Forelimb muscle (tissue), 1 donor: Measurements from ENCODE around the gene TRAF3IP3. TPM values are rescaled to one million over a fixed set of nuclear protein-coding genes. Genes with fewer than 3 reads are reported as not detected.
"Not testable (repeated sequence)": the region's sequence is repeated elsewhere in the genome, so short reads cannot be mapped to it uniquely, and the experiment has no call there.

Source experiments
- DNase-seq: peaks from one replicate; pipeline ENCODE4 v3.0.0-alpha.2; 2013; ENCODE audit warnings: low read depth
- polyA plus RNA-seq: library from polyadenylated mRNA; unstranded; fragments of 120-200 nt; gene quantifications from one replicate; pipeline ENCODE4 v1.2.1, GENCODE V29; 2013; ENCODE audit not compliant: insufficient read length

The TRAF3IP3 gene
- polyA plus RNA-seq, 1 donor: 3.1 TPM

DNA sequence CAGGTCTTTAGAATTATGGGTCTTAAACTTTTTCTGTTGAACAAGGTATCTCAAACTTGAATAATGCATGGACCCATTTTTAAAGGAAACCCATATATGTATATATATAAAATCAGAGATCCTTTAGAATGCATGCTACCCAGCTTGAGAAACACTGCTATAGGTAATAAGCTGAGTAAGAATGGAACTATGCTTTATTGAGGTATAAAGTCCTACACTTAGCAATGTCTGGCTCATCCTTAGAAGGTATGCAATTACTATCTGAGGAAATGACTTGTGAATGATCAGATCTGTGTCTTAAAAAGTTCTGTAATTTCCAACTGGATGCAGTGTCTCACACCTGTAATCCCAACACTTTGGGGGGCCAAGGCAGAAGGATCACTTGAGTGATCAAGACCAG, 11.2 kb downstream of the TRAF3IP3 start:
- DNase-seq: no peak

DNA sequence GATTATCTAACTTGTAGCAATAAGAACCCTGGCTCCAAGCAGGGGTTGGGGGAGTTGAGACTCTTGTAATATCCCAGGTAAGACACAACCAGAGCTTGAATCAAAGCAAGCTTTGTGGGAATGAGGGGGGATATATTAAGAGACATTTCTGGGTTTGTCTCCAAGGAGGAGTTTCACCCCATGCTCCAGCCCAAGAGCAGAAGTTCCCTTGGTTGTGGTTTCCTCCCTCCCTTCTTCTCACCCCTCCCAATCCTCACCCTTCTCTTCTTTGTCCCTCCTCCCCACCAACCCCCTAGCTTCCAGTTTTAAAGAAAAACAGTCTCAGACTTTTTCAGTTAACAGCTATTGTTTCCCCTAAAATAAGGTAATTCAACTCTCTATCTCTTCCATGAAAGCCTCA, 11.9 kb downstream of the TRAF3IP3 start:
- DNase-seq: no peak

DNA sequence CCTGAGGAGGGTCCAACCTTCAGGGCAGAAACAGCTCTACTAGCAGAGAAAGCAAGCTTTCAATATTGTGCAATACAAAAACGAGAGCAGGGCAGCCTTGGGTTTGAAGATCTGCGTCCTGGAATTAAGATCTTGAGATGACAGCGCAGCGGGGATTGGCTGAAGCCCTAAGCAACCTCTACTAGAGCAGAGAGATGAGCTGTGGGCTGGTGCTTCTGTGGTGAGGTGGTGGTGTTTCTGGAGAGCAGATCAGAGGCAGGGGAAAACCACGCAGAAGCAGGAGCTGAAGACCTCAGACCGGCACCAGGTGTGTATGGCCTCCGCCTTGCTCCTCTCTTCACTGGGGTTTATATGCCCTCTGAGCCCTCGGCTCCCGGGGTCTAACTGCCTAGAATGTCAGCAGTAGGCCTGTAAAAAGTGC, 12.5 kb downstream of the TRAF3IP3 start:
- no peak for DNase-seq

DNA sequence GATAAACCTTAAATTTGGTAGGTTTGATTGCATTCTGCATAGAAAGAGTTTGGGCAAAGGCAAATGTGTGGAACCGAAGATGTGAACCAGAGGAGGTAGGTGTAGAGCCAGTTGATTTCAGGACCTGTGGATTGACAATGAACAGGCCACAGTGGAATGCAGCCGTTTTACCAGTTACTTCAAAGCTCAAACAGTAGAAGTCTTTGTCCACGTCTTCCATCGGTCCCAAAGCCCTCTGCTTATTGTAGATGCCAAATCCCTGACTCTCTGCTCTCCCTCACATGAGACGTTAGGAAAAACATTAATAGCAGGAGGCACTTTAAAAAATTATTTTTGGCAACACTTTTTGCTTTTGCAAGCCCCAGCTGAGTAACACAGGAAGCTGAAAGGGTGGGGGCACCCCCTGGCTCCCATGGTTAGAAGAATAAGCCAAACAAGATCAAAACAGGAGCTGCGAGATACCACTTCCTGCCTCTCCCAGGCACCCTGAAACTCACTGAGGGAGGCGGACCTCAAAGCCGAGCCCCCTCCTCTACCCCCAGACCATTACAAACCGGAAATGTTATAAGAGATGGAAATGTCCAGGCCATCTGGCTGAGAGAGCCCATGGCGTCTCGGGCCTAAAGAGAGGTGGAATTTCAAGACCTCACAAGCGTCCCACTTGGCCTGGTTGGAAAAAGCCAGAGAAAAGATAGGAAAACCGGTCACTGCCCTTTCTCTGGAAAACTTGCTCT, 13.5 kb downstream of the TRAF3IP3 start:
- no peak for DNase-seq

DNA sequence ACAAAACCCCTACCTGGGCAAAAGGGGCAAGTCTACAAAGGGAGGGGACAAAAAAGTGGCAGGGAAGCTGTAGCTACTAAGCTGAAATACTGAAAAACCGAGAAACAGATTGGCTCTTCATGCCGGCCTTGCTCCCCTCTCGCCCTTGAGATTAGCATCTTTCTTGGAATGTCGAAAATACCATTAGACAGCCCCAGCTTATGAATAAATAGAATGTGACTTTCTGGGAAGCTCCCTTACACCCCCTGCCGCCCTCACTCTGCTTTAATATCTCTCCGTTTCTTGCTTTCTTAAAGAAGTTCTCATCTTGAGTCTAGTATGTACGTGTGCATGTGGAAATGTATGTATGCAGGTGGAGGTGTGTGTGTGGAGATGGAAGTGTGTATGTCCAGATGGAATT, 14.1 kb downstream of the TRAF3IP3 start:
- no peak for DNase-seq

DNA sequence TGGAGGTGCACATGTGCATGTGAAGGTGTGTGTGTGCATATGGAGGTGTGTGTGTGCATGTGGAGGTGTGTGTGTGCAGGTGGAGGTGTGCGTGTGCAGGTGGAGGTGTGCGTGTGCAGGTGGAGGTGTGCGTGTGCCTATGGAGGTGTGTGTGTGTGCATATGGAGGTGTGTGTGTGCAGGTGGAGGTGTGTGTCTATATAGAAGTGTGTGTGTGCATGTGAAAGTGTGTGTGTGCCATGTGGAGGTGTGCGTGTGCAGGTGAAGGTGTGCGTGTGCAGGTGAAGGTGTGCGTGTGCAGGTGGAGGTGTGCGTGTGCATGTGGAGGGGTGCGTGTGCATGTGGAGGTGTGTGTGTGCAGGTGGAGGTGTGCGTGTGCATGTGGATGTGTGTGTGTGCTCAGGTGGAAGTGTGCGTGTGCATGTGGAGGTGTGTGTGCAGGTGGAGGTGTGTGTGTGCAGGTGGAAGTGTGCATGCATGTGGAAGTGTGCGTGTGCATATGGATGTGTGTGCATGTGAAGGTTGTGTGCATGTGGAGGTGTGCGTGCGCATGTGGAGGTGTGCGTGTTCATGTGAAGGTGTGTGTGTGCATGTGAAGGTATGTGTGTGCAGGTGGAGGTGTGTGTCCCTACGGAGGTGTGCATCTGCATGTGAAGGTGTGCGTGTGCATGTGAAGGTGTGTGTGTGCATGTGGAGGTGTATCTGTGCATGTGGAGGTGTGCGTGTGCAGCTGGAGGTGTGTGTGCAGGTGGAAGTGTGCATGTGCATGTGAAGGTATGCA, 15.0 kb downstream of the TRAF3IP3 start:
- no peak for DNase-seq

DNA sequence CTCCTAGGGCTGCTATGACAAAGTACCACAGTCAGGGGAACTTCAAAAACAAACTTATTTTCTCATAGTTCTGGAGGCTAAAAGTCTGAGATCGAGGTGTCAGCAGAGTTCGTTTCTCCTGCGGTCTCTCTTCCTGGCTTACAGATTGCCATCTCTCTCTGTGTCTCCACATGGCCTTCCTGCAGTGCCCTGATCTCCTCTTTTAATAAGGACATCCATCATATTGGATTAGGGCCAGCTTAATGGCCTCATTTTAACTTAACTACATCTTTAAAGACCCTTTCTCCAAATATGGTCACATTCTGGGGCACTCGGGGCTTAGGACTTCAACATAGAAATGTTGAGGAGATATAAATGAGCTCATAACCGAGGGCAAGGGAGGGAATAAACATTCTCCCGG, 16.3 kb downstream of the TRAF3IP3 start:
- DNase-seq: no peak

DNA sequence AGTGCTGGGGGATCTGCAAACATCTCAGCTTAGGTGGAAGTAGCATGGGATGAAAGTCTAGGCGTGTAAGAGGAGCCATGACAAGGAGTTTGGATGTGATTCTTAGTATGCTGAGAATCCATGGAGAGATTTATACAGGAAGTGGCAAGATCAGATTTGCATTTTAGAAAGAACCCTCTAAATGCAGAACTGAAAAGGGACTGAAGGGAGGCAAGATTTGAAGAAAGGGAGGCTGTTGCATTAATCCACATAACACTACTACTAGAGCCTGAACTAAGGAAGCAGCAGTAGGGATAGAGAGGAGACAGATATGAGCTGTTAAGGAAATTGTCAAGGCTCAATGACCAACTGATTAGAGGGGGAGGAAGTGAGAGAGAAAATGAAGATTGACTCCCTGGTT, 18.7 kb downstream of the TRAF3IP3 start:
- no peak for DNase-seq

DNA sequence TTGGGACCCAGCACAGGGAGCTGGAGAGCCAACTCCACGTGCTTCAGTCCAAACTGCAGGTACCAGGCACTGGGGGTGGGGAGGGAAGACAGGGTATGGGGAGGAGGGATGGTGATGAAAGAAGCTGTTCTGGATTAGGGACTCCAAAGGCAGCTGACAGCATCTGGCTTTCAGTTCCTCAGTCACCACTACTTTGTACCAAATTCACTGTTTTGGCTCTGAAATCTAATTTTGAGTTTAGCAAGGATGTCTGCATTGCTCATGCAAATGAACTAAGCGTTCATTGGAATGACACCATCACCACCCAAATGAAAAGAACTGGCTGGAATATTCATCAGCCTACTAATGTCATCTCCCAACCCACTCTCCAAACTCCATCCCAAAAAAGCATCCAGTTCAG, 19.8 kb downstream of the TRAF3IP3 start:
- no peak for DNase-seq

DNA sequence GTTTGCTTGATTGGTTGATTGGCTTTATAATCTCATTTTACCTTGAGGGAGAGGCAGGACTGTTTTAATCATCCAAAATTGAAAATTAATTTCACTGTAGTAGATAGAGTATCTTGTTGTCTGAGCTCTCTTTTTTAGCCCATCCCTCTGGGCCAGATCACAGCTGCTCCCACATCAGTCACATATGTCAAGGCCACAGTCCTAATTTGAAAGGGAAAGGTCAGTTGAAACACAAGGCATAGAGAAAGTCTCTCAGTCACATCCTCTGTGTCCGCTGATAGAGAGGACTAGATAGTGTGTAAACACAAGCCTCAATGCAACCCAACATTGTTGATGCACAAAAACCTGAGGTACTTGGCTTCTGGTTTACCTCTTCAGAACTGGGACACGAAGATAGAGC, 21.7 kb downstream of the TRAF3IP3 start:
- no peak for DNase-seq

DNA sequence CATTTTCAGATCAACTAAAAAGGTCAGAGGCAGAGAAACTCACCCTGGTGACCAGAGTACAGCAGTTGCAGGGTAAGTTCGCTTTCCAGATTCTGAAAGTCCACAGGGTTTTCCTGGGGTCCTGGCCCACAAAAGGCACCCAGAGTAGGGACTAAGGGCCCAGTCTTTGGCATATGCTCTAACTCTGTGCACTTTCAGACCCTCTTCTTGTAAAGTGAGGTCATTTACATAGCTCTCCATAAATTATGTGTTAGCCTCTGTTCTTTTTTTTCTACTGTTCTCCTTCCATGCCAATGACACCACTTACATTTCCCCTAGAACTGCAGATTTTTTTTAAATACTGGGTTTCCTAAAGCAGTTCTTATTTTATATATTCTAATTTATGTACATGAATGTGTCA, 22.2 kb downstream of the TRAF3IP3 start:
- no peak for DNase-seq

DNA sequence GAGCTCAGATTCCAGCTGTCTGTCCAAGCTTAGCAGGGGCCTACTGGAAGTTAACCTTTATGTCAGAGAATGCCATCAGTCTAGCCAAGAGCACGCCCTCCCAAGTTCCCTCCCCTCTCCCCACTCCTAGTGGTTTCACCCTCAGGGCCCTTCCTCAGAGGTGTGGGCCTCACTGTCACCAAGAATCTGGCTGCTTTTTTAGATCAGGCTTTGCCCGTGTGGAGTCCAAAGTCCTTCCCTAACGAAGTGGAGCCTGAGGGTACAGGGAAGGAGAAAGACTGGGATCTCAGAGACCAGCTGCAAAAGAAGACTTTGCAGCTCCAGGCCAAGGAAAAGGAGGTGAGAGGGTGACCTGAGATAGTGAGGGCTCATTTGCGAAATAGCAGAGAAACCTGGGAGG, 24.4 kb downstream of the TRAF3IP3 start:
- no peak for DNase-seq

DNA sequence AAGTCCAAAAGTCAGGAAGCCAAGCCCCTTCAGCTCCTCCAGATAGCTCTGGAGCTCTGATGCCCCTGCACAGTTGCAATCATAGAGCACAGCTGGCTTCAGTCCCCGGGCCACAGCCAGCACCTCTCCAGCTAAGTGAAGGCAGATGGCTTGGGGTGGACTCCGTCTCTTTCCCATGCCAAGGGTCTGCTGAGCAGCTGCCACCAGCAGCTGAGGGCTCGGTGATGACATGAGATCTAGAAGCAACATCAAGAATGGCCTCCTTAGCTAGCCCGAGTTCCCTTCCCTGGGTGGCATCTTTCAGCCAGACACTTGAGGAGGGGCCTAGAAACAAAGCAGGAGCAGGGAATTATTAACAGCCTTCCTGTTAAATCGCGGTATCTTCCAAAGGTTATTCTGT, 27.5 kb downstream of the TRAF3IP3 start:
- no peak for DNase-seq

DNA sequence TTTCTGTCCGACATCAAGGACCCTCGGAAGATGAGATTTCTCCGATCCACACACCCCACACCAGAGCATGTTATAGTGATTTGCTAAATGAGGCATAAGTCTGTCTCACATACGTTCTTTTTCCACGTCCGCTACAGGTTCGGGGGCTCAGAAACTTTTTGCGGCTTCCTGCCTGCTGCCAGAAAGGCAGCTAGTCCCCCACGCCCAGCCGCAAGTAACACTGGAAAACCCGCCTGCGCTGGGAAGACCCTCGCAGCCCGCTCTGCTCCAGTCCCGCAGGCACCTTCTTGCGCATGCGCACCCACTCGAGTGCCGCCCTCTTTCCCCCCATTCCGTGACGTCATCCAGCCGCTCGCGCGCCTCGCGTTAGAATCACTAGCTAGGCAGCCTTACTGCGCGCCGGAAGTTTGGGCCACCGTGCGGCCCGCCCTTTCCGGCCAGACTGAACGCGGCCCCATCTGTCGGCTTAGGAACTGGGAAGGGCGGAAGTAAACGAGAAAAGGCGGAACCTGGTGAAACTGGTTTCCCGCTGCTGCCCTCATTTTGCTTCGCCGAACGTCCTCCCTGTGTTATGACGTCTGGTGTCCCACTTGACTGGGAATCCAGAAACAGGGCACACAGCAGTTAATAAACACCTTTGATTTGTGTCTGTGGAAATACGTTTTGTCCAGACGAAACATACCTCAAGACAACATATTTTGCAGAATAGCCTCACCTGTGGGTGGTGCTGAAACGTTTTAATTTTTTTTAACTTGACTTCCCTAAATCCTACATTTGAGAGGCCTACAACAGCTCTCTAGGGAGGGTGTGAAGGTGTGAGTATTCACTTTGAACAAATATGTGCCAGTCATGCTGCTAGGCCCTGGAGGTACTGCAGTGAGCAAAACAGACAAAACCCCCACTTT, 28.7 kb downstream of the TRAF3IP3 start, which contains the start of gene C1orf74:
Gene C1orf74 (minus strand): TSS at position 295 of the 905 bp plus-strand sequence. CDS start 925 bp downstream, outside the sequence.
- DNase-seq: peak; percentile 94

DNA sequence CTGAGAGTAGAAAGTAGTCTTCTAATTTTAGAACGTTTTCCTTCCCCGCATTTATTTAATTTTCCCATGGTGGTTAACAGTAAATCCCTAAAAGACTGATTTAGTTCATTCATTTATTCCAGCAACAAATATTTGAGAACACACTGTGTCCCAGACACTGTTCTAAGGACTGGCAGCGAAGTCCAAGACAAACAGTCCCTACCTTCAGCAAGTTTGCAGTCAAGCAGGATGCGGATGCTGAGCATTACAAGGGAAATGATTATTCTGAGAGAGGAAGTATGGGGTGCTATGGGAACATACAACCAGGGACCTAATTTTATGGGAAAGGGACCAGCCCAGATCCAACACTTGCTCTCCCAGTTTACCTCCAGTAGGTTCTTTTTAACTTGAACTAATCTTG, 29.7 kb downstream of the TRAF3IP3 start:
- DNase-seq: no peak

DNA sequence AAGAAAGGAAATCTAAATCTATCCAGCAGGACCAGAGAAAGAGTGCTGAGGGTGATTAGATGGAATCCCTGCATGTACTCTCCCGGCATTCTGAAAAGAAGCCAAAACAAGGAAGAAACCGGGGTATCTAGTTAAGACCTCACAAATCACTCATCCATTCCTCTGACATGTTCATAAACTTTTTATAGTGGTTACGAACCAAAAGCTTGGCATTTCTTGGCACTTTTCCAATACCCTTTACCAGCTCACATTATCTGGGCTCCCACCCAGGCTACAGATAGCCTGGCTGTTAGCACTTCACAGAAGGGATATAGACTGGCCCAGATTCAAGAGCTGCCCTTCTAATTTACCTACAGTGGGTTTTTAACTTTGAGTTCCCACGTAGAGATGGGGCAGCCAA, 30.3 kb downstream of the TRAF3IP3 start:
- no peak for DNase-seq

DNA sequence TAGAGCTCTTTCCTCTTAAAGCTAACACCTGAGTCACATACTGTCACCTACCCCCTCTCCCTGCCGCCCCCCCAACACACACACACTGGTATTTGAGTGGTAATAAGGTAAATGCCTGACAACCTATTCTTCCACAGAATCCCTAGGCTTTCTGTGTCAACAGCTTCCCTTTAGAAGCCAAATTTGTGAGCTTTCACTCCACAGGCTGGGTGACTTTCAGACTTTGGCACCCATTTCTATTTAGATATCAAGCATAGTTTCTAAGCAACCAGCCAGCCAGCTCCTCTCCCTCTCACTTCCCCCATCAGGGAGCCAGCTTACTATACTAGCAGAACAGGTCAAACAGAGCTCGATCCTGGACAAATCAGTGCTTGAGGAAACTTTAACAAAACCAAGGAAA, 31.7 kb downstream of the TRAF3IP3 start:
- no peak for DNase-seq

DNA sequence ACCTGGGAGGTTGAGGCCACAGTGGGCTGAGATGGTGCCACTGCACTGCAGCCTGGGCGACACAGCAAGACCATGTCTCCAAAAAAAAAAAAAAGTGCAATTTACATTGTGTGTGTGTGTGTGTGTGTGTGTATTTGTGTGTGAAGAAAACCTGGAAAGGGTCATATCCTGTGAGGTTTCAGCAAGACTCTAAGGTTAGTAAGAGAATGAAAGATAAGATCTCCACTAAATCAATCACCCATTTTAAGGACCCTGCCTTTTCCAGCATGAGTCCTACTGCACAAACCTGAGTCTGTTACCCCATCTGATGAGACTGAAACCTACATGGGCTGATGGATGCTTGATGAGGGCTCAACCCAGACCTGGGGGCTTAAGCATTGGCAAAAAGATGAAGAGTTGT, 33.4 kb downstream of the TRAF3IP3 start:
- DNase-seq: no peak

DNA sequence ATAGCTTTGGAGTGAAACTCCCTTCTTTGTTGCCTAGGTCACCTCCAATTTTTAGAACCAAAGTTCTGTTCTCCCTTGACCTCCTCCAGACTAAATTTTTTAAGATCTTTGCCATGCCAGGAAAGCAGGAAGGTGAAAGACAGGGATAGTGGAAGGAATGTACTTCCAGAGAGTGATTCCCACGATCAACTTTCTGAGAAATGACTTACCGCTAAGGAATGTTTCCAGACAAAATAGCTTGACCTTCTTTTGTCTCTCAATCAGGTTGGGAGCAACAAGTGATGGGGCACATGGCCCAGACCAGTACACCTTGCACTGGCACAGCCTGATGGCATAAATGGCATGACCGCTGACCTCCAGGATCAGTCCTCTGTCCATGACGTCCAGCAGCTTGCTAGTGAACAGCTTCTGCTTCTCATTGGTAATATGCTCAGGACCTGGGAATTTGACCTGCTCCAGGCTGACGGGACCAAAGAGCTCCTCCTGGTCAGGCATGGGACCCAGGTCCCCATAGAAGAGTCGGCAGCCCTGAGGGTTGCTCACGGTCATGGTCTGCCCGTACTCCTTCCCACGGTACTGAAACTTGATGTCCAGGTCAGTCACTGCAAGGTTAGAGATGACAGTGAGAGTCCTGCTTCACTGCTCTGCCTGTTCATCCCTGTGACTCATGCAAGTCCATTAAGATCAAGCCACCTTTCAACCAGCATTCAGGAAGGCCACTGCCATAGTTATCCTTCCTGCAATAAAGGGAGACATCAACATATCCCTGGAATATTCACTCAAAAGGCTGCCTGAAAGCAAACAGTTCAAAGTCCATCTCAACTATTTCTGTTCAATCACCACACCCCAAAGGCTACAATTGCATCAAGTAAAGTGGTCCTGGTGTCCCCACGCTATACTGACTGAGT, 34.7 kb downstream of the TRAF3IP3 start:
- no peak for DNase-seq

DNA sequence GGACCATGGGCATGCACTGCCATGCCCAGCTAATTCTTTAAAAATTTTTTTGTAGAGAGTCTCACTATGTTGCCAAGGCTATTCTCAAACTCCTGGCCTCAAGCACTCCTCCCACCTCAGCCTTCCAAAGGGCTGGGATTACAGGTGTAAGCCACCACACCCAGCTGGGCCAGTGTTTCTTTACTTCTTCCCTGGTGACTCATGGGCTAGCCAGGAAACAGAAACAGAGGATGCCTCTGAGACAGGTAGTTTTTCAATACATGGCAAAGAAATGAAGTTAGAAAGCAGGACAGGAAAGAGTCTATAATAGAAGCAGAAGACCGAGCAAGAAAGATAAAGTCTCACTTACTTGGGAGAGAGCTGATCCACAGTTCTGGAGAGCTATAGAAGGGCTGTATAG, 36.1 kb downstream of the TRAF3IP3 start:
- no peak for DNase-seq

DNA sequence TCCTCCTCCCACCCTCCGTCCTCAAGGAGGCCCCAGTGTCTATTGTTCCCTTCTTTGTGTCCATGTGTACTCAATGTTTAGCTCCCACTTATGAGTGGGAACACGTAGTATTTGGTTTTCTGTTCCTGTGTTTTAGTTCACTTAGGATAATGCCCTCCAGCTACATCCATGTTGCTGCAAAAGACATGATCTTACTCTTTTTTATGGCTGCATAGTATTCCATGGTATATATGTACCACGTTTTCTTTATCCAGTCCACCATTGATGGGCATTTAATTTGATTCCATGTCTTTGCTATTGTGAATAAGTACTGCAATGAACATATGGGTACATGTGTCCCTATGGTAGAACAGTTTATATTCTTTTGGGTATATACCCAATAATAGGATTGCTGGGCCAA, 37.9 kb downstream of the TRAF3IP3 start:
- DNase-seq: not testable (repeated sequence)
